Activated naive CD4-positive, alpha-beta T cell treated with anti-CD3 and anti-CD28 coated beads for 36 hours (primary cell): Measurements from ENCODE around the gene GAS2L1. TPM values are rescaled to one million over a fixed set of nuclear protein-coding genes. Genes with fewer than 3 reads are reported as not detected.

Source experiments
- CTCF ChIA-PET: fragments of 350-600 bp; sonication (Branson Sonifier 250); formaldehyde crosslinking; loops from one replicate; lab custom pipeline; 2021; ENCODE audit warnings: antibody characterized with exemption; lab: Charles Lee
- DNase-seq: peaks from one replicate; pipeline ENCODE4 v3.0.0-alpha.2; 2020
- H3K27ac Mint-ChIP-seq: one replicate; pipeline ENCODE4 v1.8.0; 2021; ENCODE audit warnings: mild to moderate bottlenecking, mixed read lengths
- H3K27me3 Mint-ChIP-seq: one replicate; pipeline ENCODE4 v1.8.0; 2021; ENCODE audit warnings: low read depth, mixed read lengths
- H3K36me3 Mint-ChIP-seq: one replicate; pipeline ENCODE4 v1.8.0; 2021; ENCODE audit warnings: low read depth, mixed read lengths
- H3K4me1 Mint-ChIP-seq: one replicate; pipeline ENCODE4 v1.8.0; 2021; ENCODE audit warnings: low read depth, mixed read lengths
- H3K4me3 Mint-ChIP-seq: one replicate; pipeline ENCODE4 v1.8.0; 2021; ENCODE audit warnings: mild to moderate bottlenecking, moderate library complexity, mixed read lengths
- H3K9me3 Mint-ChIP-seq: one replicate; pipeline ENCODE4 v1.8.0; 2021; ENCODE audit warnings: mixed read lengths
- intact Hi-C: fragments of 100-400 bp; cut with micrococcal nuclease; formaldehyde crosslinking; loops from one replicate; pipeline ENCODE4 v1.15.1; 2023
- total RNA-seq, 2 experiments: library from RNA; stranded (reverse); gene quantifications; one replicate each; pipeline ENCODE4 v1.2.3, GENCODE V29; 2021

GAS2L1 gene
- total RNA-seq, 2 experiments from 2014 or later = 0.12 to 0.26 TPM

GRCh38 chr22:29267462-29267857, 39.0 kb upstream of the GAS2L1 start:
- CTCF ChIA-PET = interaction anchor here (0.7 kb wide), 1 partner anchor 46 kb away, joined by 4 read pairs; no protein-coding TSS in a partner anchor
- peak; percentile 8 for DNase-seq
- Mint-ChIP-seq H3K27ac (peak overlapping the region; percentile 100), H3K4me1 (peaks cover 34% of the 10 kb centered on the region), H3K4me3 (peak overlapping the region; percentile 99), H3K27me3 (no peaks in the 10 kb centered on the region), H3K36me3 (peaks cover 53% of the 10 kb centered on the region), H3K9me3 (no peaks in the 10 kb centered on the region)
- intact Hi-C loops = loop anchor here (1.0 kb wide), 1 partner anchor 526 kb away; the partner anchor contains the start of gene CHEK2

- intact Hi-C loops = loop anchor here (1.0 to 2.0 kb wide), 3 partner anchors 285 to 527 kb away; partner anchors contain the start of genes CHEK2, THOC5 and ZNRF3
- Mint-ChIP-seq H3K27me3 (no peaks in the 10 kb centered on the region), H3K4me3 (peak within 1 kb of the TSS; percentile 99), H3K4me1 (peaks cover 39% of the 10 kb centered on the region), H3K36me3 (peaks cover 57% of the 10 kb centered on the region), H3K27ac (peak within 1 kb of the TSS; percentile 100), H3K9me3 (no peaks in the 10 kb centered on the region)
- CTCF ChIA-PET = no interaction called here
- peak; percentile 94 for DNase-seq
Measured at GRCh38 chr22:29267858-29268510, 38.5 kb upstream of the GAS2L1 start, which contains the start of the genes EWSR1 and RHBDD3. Gene EWSR1 (plus strand): TSS chr22:29268268. CDS start chr22:29268337, 69 bp downstream. Gene RHBDD3 (minus strand): TSS chr22:29267981. CDS start chr22:29265626, 2,355 bp downstream.

GRCh38 chr22:29268511-29269229, 37.8 kb upstream of the GAS2L1 start:
- H3K4me1 Mint-ChIP-seq = peaks cover 46% of the 10 kb centered on the region
- H3K9me3 Mint-ChIP-seq = no peaks in the 10 kb centered on the region
- intact Hi-C loops = loop anchor here (2.0 kb wide), 2 partner anchors 284 to 386 kb away; partner anchors contain the start of genes THOC5 and ZNRF3
- DNase-seq = peak; percentile 32
- peak overlapping the region; percentile 99 for H3K4me3 Mint-ChIP-seq
- H3K27me3 Mint-ChIP-seq = no peaks in the 10 kb centered on the region
- peaks cover 63% of the 10 kb centered on the region for H3K36me3 Mint-ChIP-seq
- peak overlapping the region; percentile 100 for H3K27ac Mint-ChIP-seq
- CTCF ChIA-PET = no interaction called here

- peak; percentile 6 for DNase-seq
- Mint-ChIP-seq H3K36me3 (peaks cover 66% of the 10 kb centered on the region), H3K27ac (peak overlapping the region; percentile 93), H3K9me3 (no peaks in the 10 kb centered on the region), H3K4me3 (peak overlapping the region; percentile 99), H3K4me1 (peaks cover 52% of the 10 kb centered on the region), H3K27me3 (no peaks in the 10 kb centered on the region)
- CTCF ChIA-PET = no interaction called here
- intact Hi-C loops = loop anchor here (2.0 kb wide), 2 partner anchors 284 to 386 kb away; partner anchors contain the start of genes THOC5 and ZNRF3
Measured at GRCh38 chr22:29269230-29269604, 37.2 kb upstream of the GAS2L1 start.

GRCh38 chr22:29269731-29270474, 36.5 kb upstream of the GAS2L1 start:
- H3K4me1 Mint-ChIP-seq = peaks cover 57% of the 10 kb centered on the region
- peak; percentile 29 for DNase-seq
- H3K36me3 Mint-ChIP-seq = peaks cover 68% of the 10 kb centered on the region
- peak overlapping the region; percentile 99 for H3K4me3 Mint-ChIP-seq
- H3K9me3 Mint-ChIP-seq = no peaks in the 10 kb centered on the region
- CTCF ChIA-PET = interaction anchor here (0.9 kb wide), 2 partner anchors 17 to 42 kb away, joined by 3 read pairs; no protein-coding TSS in a partner anchor
- H3K27me3 Mint-ChIP-seq = no peaks in the 10 kb centered on the region
- intact Hi-C loops = loop anchor here (2.0 kb wide), 2 partner anchors 283 to 387 kb away; partner anchors contain the start of genes THOC5 and ZNRF3
- peak overlapping the region; percentile 93 for H3K27ac Mint-ChIP-seq

- CTCF ChIA-PET = interaction anchor here (0.9 kb wide), 2 partner anchors 16 to 41 kb away, joined by 3 read pairs; no protein-coding TSS in a partner anchor
Measured at GRCh38 chr22:29270475-29271271, 35.8 kb upstream of the GAS2L1 start.

GRCh38 chr22:29272624-29273023, 33.8 kb upstream of the GAS2L1 start:
- H3K4me1 Mint-ChIP-seq = peaks cover 70% of the 10 kb centered on the region
- no peak overlapping the region for H3K4me3 Mint-ChIP-seq
- H3K36me3 Mint-ChIP-seq = peaks cover 78% of the 10 kb centered on the region
- intact Hi-C loops = no loop called here
- no peaks in the 10 kb centered on the region for H3K27me3 Mint-ChIP-seq
- H3K9me3 Mint-ChIP-seq = no peaks in the 10 kb centered on the region
- no peak overlapping the region for H3K27ac Mint-ChIP-seq
- no peak for DNase-seq
- CTCF ChIA-PET = interaction anchor here (0.7 to 1.0 kb wide), 2 partner anchors 27 to 282 kb away, joined by 3 to 4 read pairs; no protein-coding TSS in a partner anchor

More at GRCh38 chr22:29270475-29271271, 35.8 kb upstream of the GAS2L1 start:
- Mint-ChIP-seq H3K4me1 (peaks cover 64% of the 10 kb centered on the region), H3K36me3 (peaks cover 73% of the 10 kb centered on the region), H3K27me3 (no peaks in the 10 kb centered on the region), H3K4me3 (peak overlapping the region; percentile 99), H3K9me3 (no peaks in the 10 kb centered on the region), H3K27ac (peak overlapping the region; percentile 80)
- DNase-seq = no peak
- intact Hi-C loops = no loop called here

GRCh38 chr22:29275167-29275566, 31.3 kb upstream of the GAS2L1 start:
- no peak overlapping the region for H3K4me3 Mint-ChIP-seq
- H3K27me3 Mint-ChIP-seq = no peaks in the 10 kb centered on the region
- CTCF ChIA-PET = no interaction called here
- intact Hi-C loops = no loop called here
- peaks cover 78% of the 10 kb centered on the region for H3K36me3 Mint-ChIP-seq
- no peak overlapping the region for H3K27ac Mint-ChIP-seq
- H3K4me1 Mint-ChIP-seq = peaks cover 72% of the 10 kb centered on the region
- no peak for DNase-seq
- no peaks in the 10 kb centered on the region for H3K9me3 Mint-ChIP-seq

- DNase-seq = no peak
- Mint-ChIP-seq H3K36me3 (peaks cover 73% of the 10 kb centered on the region), H3K27me3 (no peaks in the 10 kb centered on the region), H3K9me3 (no peaks in the 10 kb centered on the region), H3K4me1 (peaks cover 64% of the 10 kb centered on the region), H3K27ac (peak overlapping the region; percentile 32), H3K4me3 (no peak overlapping the region)
- intact Hi-C loops = no loop called here
- CTCF ChIA-PET = no interaction called here
Measured at GRCh38 chr22:29275819-29276565, 30.5 kb upstream of the GAS2L1 start.

GRCh38 chr22:29277927-29278326, 28.5 kb upstream of the GAS2L1 start:
- H3K27me3 Mint-ChIP-seq = no peaks in the 10 kb centered on the region
- peaks cover 72% of the 10 kb centered on the region for H3K36me3 Mint-ChIP-seq
- no peak overlapping the region for H3K27ac Mint-ChIP-seq
- CTCF ChIA-PET = no interaction called here
- H3K9me3 Mint-ChIP-seq = no peaks in the 10 kb centered on the region
- intact Hi-C loops = no loop called here
- no peak for DNase-seq
- peaks cover 47% of the 10 kb centered on the region for H3K4me1 Mint-ChIP-seq
- H3K4me3 Mint-ChIP-seq = no peak overlapping the region

GRCh38 chr22:29284196-29284595, 22.3 kb upstream of the GAS2L1 start:
- Mint-ChIP-seq H3K36me3 (peaks cover 64% of the 10 kb centered on the region), H3K27me3 (no peaks in the 10 kb centered on the region), H3K4me3 (no peak overlapping the region), H3K4me1 (peaks cover 20% of the 10 kb centered on the region), H3K27ac (no peak overlapping the region), H3K9me3 (no peaks in the 10 kb centered on the region)
- intact Hi-C loops = no loop called here
- no peak for DNase-seq
- CTCF ChIA-PET = no interaction called here
